HEK293T (cell line): Measurements from ENCODE around the gene GPS1.

Experiments
- BHLHE40 ChIP-seq: fragments of 450-650 bp; IDR thresholded peaks from 2 replicates; pipeline ENCODE4 v1.6.1; 2016; ENCODE audit warnings: mild to moderate bottlenecking, moderate library complexity, borderline replicate concordance
- ELF4 ChIP-seq: fragments of 450-650 bp; IDR thresholded peaks from 2 replicates; pipeline ENCODE4 v1.6.1; 2017; ENCODE audit warnings: antibody characterized with exemption
- FOXA1 ChIP-seq: fragments of 450-650 bp; IDR thresholded peaks from 2 replicates; pipeline ENCODE4 v1.6.1; 2016; ENCODE audit warnings: mild to moderate bottlenecking
- FOXK2 ChIP-seq: fragments of 450-650 bp; IDR thresholded peaks from 2 replicates; pipeline ENCODE4 v1.6.1; 2016; ENCODE audit warnings: mild to moderate bottlenecking
- FOXM1 ChIP-seq: fragments of 450-650 bp; IDR thresholded peaks from 2 replicates; pipeline ENCODE4 v1.6.1; 2017; ENCODE audit warnings: mild to moderate bottlenecking, borderline replicate concordance
- SUZ12 ChIP-seq: fragments of 450-650 bp; IDR thresholded peaks from 2 replicates; pipeline ENCODE4 v1.6.1; 2016; ENCODE audit warnings: mild to moderate bottlenecking
- TARDBP ChIP-seq: fragments of 450-650 bp; IDR thresholded peaks from 2 replicates; pipeline ENCODE4 v1.6.1; 2016

DNA sequence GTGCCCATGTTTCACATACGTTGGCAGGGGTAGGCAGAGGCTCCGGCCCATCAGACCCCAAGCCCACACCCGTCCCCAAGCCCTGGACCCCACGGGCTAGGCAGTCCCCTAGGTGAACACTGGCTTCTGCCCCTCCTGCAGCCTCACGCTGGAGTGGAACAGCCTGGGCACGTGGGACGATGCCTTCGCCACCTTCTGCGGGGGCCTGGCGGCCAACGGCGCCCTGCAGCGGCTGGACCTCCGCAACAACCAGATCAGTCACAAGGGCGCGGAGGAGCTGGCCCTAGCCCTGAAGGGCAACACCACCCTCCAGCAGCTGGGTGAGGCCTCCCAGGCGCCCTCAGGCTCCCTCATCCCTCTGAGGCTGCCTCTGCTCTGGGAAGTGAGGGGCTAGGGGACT, 26.8 kb upstream of the GPS1 start:
- no peak for TF ChIP-seq SUZ12
- TF ChIP-seq FOXM1 = no peak
- no peak for TF ChIP-seq ELF4
- no peak for TF ChIP-seq BHLHE40
- TF ChIP-seq FOXK2 = no peak
- TF ChIP-seq FOXA1 = no peak
- TF ChIP-seq TARDBP = no peak
